ENCODE data around the gene TSG101.

- TF ChIP-seq POLR2A (IDR thresholded peaks at IDR 0.05) (no peak), CTCF (IDR thresholded peaks at IDR 0.05) (no peak)
These were observed 47.7 kb downstream of the TSG101 start for GRCh38 chr11:18479063-18479462.

All from uterus (tissue), 2 donors.